HFFc6 (cell line): Measurements from ENCODE around the gene DAPK1. TPM values are rescaled to one million over a fixed set of nuclear protein-coding genes. Genes with fewer than 3 reads are reported as not detected.

Source experiments
- DNase-seq: peaks from one replicate; pipeline ENCODE4 v3.0.0-alpha.2; 2018
- H3K27ac Mint-ChIP-seq: 2 replicates; pipeline ENCODE4 v1.8.0; 2020; ENCODE audit warnings: mild to moderate bottlenecking, mixed read lengths
- H3K27me3 Mint-ChIP-seq: 2 replicates; pipeline ENCODE4 v1.8.0; 2021; ENCODE audit warnings: mild to moderate bottlenecking, moderate library complexity, mixed read lengths; ENCODE audit not compliant: insufficient read depth
- H3K36me3 Mint-ChIP-seq: 2 replicates; pipeline ENCODE4 v1.8.0; 2021; ENCODE audit warnings: low read depth, mixed read lengths
- H3K4me1 Mint-ChIP-seq: 2 replicates; pipeline ENCODE4 v1.8.0; 2020; ENCODE audit warnings: low read depth, mixed read lengths
- H3K4me3 Mint-ChIP-seq: 2 replicates; pipeline ENCODE4 v1.8.0; 2020; ENCODE audit warnings: mild to moderate bottlenecking, moderate library complexity, mixed read lengths
- H3K9me3 Mint-ChIP-seq: 2 replicates; pipeline ENCODE4 v1.8.0; 2020; ENCODE audit warnings: mild to moderate bottlenecking, mixed read lengths
- CTCF ChIP-seq: fragments of 200-600 bp; sonication (generic); IDR thresholded peaks from 2 replicates; pipeline ENCODE4 v1.5.0; 2021; ENCODE audit warnings: antibody characterized with exemption, mild to moderate bottlenecking
- total RNA-seq, 6 experiments: library from RNA; stranded (reverse); fragmentation: NEBNext Ultra II Directional; extraction: Animal tissue kit (Norgen Biotek cat#: 25700); gene quantifications; 2 replicates in 1 of 6; 3 replicates in 5 of 6; pipeline ENCODE4 v1.2.3, GENCODE V29; 2021

Gene DAPK1
- total RNA-seq, 6 experiments from 2014 or later: 0.06 to 0.36 (median 0.18) TPM

- Mint-ChIP-seq H3K36me3 (no peaks in the 10 kb centered on the region), H3K27ac (no peak overlapping the region), H3K9me3 (no peaks in the 10 kb centered on the region), H3K4me1 (no peaks in the 10 kb centered on the region), H3K27me3 (peaks cover 8% of the 10 kb centered on the region), H3K4me3 (no peak overlapping the region)
- DNase-seq: no peak
- no peak for TF ChIP-seq CTCF
Observed at GRCh38 chr9:87501806-87502205, 4.1 kb downstream of the DAPK1 start.

- no peaks in the 10 kb centered on the region for H3K36me3 Mint-ChIP-seq
- no peak for TF ChIP-seq CTCF
Observed at GRCh38 chr9:87502391-87503221, 4.9 kb downstream of the DAPK1 start.

GRCh38 chr9:87503430-87503829 lies 5.8 kb downstream of the DAPK1 start:
- H3K36me3 Mint-ChIP-seq: no peaks in the 10 kb centered on the region
- H3K4me1 Mint-ChIP-seq: no peaks in the 10 kb centered on the region
- no peak overlapping the region for H3K27ac Mint-ChIP-seq

More at GRCh38 chr9:87502391-87503221, 4.9 kb downstream of the DAPK1 start:
- Mint-ChIP-seq H3K27me3 (peaks cover 8% of the 10 kb centered on the region), H3K9me3 (no peaks in the 10 kb centered on the region), H3K4me1 (no peaks in the 10 kb centered on the region), H3K4me3 (no peak overlapping the region), H3K27ac (no peak overlapping the region)
- DNase-seq: no peak

GRCh38 chr9:87503927-87504326 lies 6.3 kb downstream of the DAPK1 start:
- no peak for DNase-seq
- H3K27ac Mint-ChIP-seq: no peak overlapping the region
- no peaks in the 10 kb centered on the region for H3K36me3 Mint-ChIP-seq
- TF ChIP-seq CTCF: no peak
- H3K27me3 Mint-ChIP-seq: peaks cover 3% of the 10 kb centered on the region
- H3K9me3 Mint-ChIP-seq: no peaks in the 10 kb centered on the region
- H3K4me1 Mint-ChIP-seq: no peaks in the 10 kb centered on the region
- H3K4me3 Mint-ChIP-seq: no peak overlapping the region

More at GRCh38 chr9:87503430-87503829, 5.8 kb downstream of the DAPK1 start:
- no peak for TF ChIP-seq CTCF
- no peak for DNase-seq
- peaks cover 7% of the 10 kb centered on the region for H3K27me3 Mint-ChIP-seq
- no peak overlapping the region for H3K4me3 Mint-ChIP-seq
- H3K9me3 Mint-ChIP-seq: no peaks in the 10 kb centered on the region

GRCh38 chr9:87504938-87505337 lies 7.3 kb downstream of the DAPK1 start:
- Mint-ChIP-seq H3K27me3 (no peaks in the 10 kb centered on the region; the same call in 1 of the 2 replicates), H3K9me3 (peaks cover 7% of the 10 kb centered on the region; the same call in 1 of the 2 replicates), H3K27ac (no peak overlapping the region), H3K36me3 (no peaks in the 10 kb centered on the region), H3K4me3 (no peak overlapping the region), H3K4me1 (no peaks in the 10 kb centered on the region)
- DNase-seq: no peak
- no peak for TF ChIP-seq CTCF
